Breast epithelium (tissue), 4 donors: Measurements from ENCODE around the gene SYCP2L. TPM values are rescaled to one million over a fixed set of nuclear protein-coding genes. Genes with fewer than 3 reads are reported as not detected.
"Not testable (repeated sequence)": the region's sequence is repeated elsewhere in the genome, so short reads cannot be mapped to it uniquely, and the experiment has no call there.

ENCODE experiments used
- DNase-seq, 2 donors: peaks; one replicate each; pipeline ENCODE4 v3.0.0-alpha.2; 2019; ENCODE audit warnings: low spot score in 2 of 2
- H3K27ac ChIP-seq, 2 donors: fragments of 200-600 bp; sonication (generic) in 1 of 2; one replicate each; pipeline ENCODE4 v1.5.1; 2016 to 2019; ENCODE audit warnings: mild to moderate bottlenecking in 1 of 2
- H3K27me3 ChIP-seq, 2 donors: fragments of 200-600 bp; sonication (generic) in 1 of 2; one replicate each; pipeline versions ENCODE4 v1.5.1 to v1.6.0; 2017 to 2019; ENCODE audit warnings: control low read depth in 1 of 2, mild to moderate bottlenecking in 1 of 2
- H3K36me3 ChIP-seq: fragments of 200-600 bp; one replicate; pipeline ENCODE4 v1.5.1; 2019
- H3K4me1 ChIP-seq, 2 donors: fragments of 200-600 bp; sonication (generic); one replicate each; pipeline ENCODE4 v1.5.1; 2016 to 2019; ENCODE audit warnings: control low read depth in 1 of 2
- H3K4me3 ChIP-seq, 3 donors: fragments of 200-600 bp; sonication (generic); 1 replicate in 2 of 3; 2 replicates in 1 of 3; pipeline ENCODE4 v1.5.1; 2016 to 2019; ENCODE audit warnings: mild to moderate bottlenecking in 3 of 3, moderate library complexity in 2 of 3
- H3K9me3 ChIP-seq, 2 donors: fragments of 200-600 bp; sonication (generic) in 1 of 2; one replicate each; pipeline ENCODE4 v1.5.1; 2016 to 2019; ENCODE audit warnings: control low read depth in 1 of 2
- POLR2A ChIP-seq: fragments of 450-650 bp; IDR thresholded peaks from one replicate; pipeline ENCODE4 v1.6.1; 2016; ENCODE audit warnings: antibody characterized with exemption, mild to moderate bottlenecking, moderate library complexity
- POLR2AphosphoS5 ChIP-seq, 3 donors: sonication (generic); formaldehyde crosslinking; IDR thresholded peaks; one replicate each; pipeline ENCODE4 v1.6.1; 2017; ENCODE audit warnings: antibody characterized with exemption in 3 of 3
- intact Hi-C: fragments of 100-400 bp; cut with DNase I; formaldehyde crosslinking; loops from one replicate; pipeline ENCODE4 v1.15.1; 2023; ENCODE audit warnings: low total_unique reads
- total RNA-seq, 3 donors: library from RNA; depleted of rRNA; stranded (reverse); fragments of >200 nt; gene quantifications; one replicate each; pipeline ENCODE4 v1.1.0, GENCODE V29; 2016
- TF ChIP-seq, protein P1 (sequence below), 3 donors: fragments of 450-650 bp; IDR thresholded peaks; one replicate each; pipeline ENCODE4 v1.5.1; 2016 to 2017; ENCODE audit warnings: antibody characterized with exemption in 3 of 3, mild to moderate bottlenecking in 3 of 3, moderate library complexity in 3 of 3

The SYCP2L gene
- total RNA-seq, 3 donors from 2014 or later, result 1.8 to 2.2 (median 2.0) TPM

DNA sequence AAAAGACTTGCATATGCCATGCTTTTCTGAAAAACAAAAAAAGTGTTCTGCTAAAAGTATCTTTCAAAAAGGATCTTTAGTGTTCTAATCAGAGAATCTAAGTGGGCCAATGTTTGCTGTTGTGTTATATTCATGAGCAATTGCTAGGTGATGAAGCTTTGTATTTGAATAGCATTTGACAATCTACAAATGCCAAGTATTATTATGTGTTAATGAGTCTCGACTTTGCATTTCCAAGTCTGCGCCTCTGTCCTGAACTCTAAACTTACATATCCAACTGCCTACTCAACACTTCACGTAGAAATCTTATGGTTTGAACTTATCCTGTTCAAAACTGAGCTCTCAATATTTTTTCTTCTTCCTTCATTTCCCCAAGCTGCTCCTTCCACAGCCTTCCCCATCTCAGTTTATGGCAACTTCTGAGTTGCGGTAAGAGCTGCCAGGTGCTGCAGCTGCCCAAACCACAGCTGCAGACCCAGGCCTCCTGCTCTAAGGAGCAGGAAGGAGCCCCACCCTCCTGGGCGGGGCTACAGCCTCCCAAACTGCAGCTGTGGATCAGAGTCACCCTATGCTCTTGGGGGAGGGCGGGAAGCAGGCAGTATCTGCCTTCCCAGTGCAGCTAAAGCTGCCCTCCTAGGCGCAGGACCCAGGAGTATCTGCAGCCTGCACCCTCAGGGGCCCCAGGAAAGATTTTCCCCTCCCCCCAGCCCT lies 31.8 kb upstream of the SYCP2L start:
- no peaks in the 10 kb centered on the region for H3K4me1 ChIP-seq
- TF ChIP-seq POLR2A, result no peak
- TF ChIP-seq, protein P1, sequence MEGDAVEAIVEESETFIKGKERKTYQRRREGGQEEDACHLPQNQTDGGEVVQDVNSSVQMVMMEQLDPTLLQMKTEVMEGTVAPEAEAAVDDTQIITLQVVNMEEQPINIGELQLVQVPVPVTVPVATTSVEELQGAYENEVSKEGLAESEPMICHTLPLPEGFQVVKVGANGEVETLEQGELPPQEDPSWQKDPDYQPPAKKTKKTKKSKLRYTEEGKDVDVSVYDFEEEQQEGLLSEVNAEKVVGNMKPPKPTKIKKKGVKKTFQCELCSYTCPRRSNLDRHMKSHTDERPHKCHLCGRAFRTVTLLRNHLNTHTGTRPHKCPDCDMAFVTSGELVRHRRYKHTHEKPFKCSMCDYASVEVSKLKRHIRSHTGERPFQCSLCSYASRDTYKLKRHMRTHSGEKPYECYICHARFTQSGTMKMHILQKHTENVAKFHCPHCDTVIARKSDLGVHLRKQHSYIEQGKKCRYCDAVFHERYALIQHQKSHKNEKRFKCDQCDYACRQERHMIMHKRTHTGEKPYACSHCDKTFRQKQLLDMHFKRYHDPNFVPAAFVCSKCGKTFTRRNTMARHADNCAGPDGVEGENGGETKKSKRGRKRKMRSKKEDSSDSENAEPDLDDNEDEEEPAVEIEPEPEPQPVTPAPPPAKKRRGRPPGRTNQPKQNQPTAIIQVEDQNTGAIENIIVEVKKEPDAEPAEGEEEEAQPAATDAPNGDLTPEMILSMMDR (IDR thresholded peaks at IDR 0.05), result no peak
- no peak for TF ChIP-seq POLR2AphosphoS5 (IDR thresholded peaks at IDR 0.05)
- H3K4me3 ChIP-seq, result no peak overlapping the region
- H3K9me3 ChIP-seq, result peaks cover 0 to 10% of the 10 kb centered on the region in 2 donors
- no peaks in the 10 kb centered on the region for H3K36me3 ChIP-seq
- no peak for DNase-seq
- intact Hi-C loops, result no loop called here
- H3K27me3 ChIP-seq, result no peaks in the 10 kb centered on the region
- H3K27ac ChIP-seq, result no peak overlapping the region

GRCh38 chr6:10857259-10857658 lies 29.6 kb upstream of the SYCP2L start:
- Histone ChIP-seq H3K36me3 (no peaks in the 10 kb centered on the region), H3K27ac (no peak overlapping the region), H3K27me3 (no peaks in the 10 kb centered on the region), H3K4me1 (no peaks in the 10 kb centered on the region), H3K9me3 (peaks cover 0 to 10% of the 10 kb centered on the region in 2 donors), H3K4me3 (no peak overlapping the region)
- intact Hi-C loops, result no loop called here
- DNase-seq, result no peak
- no peak for TF ChIP-seq POLR2A
- TF ChIP-seq POLR2AphosphoS5 (IDR thresholded peaks at IDR 0.05), result no peak
- TF ChIP-seq, protein P1 (IDR thresholded peaks at IDR 0.05), result no peak

DNA sequence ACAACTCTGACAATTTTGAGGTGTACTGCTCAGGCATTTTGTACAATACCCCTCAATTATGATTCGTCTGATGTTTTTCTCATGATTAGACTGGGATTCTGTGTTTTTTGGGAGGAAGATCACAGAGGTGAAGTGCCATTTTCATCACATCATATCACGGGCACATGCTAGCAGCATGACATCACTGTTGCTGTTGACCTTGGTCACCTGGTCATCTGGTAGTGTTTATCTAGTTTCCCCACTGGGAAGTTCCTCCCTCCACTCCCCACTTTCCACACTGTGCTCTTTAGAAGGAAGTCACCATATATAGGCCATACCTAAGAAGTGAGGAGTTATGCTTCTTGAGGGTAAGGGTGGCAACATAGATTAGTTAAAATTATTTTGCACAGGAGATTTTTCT lies 25.8 kb upstream of the SYCP2L start:
- Histone ChIP-seq H3K36me3 (no peaks in the 10 kb centered on the region), H3K27me3 (no peaks in the 10 kb centered on the region), H3K9me3 (no peaks in the 10 kb centered on the region), H3K4me1 (no peaks in the 10 kb centered on the region), H3K27ac (no peak overlapping the region), H3K4me3 (no peak overlapping the region)
- intact Hi-C loops, result no loop called here
- TF ChIP-seq POLR2A, result no peak
- TF ChIP-seq POLR2AphosphoS5 (IDR thresholded peaks at IDR 0.05), result no peak
- TF ChIP-seq, protein P1 (IDR thresholded peaks at IDR 0.05), result no peak
- no peak for DNase-seq

DNA sequence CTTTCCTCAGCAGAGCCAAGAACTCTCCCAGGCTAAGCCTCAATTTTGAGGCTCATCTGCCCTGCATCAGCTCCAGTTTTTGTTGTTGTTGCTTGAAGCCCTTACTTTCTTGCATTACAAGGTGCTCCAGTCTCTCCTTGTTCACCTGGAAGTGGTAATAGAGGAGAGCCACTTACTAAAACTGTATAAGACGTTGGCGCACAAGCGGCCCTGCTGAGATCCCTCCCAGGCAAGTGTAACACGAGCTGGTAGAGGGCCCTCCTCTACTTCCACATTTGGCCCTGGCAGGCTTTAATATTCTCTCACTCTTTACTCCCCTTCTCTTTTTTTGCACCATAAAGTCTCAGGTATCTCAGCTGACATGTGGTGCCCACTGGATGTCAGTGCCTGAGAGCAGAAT lies 24.5 kb upstream of the SYCP2L start:
- intact Hi-C loops, result no loop called here

GRCh38 chr6:10863031-10863430 lies 23.8 kb upstream of the SYCP2L start:
- H3K27me3 ChIP-seq, H3K36me3 ChIP-seq, H3K27ac ChIP-seq, DNase-seq, intact Hi-C loops, H3K4me1 ChIP-seq, H3K4me3 ChIP-seq, H3K9me3 ChIP-seq: not testable (repeated sequence)

More for the DNA sequence above, 24.5 kb upstream of the SYCP2L start:
- no peaks in the 10 kb centered on the region for H3K4me1 ChIP-seq
- H3K27me3 ChIP-seq, result no peaks in the 10 kb centered on the region
- H3K36me3 ChIP-seq, result no peaks in the 10 kb centered on the region
- H3K4me3 ChIP-seq, result no peak overlapping the region
- H3K9me3 ChIP-seq, result no peaks in the 10 kb centered on the region
- DNase-seq, result no peak
- TF ChIP-seq, protein P1 (IDR thresholded peaks at IDR 0.05), result no peak
- TF ChIP-seq POLR2A (no peak), POLR2AphosphoS5 (IDR thresholded peaks at IDR 0.05) (no peak)
- H3K27ac ChIP-seq, result no peak overlapping the region

- H3K27ac ChIP-seq, H3K27me3 ChIP-seq: not testable (repeated sequence)
Observed at GRCh38 chr6:10866709-10867108, 20.1 kb upstream of the SYCP2L start.

More at GRCh38 chr6:10866709-10867108, 20.1 kb upstream of the SYCP2L start:
- DNase-seq, intact Hi-C loops, H3K4me1 ChIP-seq, H3K9me3 ChIP-seq, H3K36me3 ChIP-seq, H3K4me3 ChIP-seq: not testable (repeated sequence)
